Hypothalamus (tissue), 51 donors: ENCODE data around the gene MTUS2.
"Not testable (repeated sequence)": the region's sequence is repeated elsewhere in the genome, so short reads cannot be mapped to it uniquely, and the experiment has no call there.

Experiments
- DNase-seq, 51 donors: peaks; one replicate each; lab custom pipeline; 2025; lab: John Stamatoyannopoulos, UW

Gene MTUS2

DNA sequence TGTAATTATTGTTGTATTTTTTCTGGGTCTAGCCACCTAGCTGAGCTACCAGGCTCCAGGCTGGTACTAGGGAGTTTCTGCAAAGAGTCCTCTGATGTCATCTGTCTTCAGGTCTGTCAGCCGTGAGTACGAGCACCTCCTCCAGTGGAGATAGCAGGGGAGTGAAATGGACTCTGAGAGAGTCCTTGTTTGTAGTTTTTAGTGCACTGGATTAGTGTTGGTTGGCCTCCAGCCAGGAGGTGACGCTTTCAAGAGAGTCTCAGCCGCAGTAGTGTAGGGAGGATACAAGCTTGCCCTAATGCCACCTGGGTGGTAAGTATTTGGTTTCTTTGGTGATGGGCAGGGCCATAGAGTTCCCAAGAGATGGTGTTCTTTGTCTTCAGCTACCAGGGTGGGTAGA is 390.5 kb downstream of the MTUS2 start:
- DNase-seq: no peak

DNA sequence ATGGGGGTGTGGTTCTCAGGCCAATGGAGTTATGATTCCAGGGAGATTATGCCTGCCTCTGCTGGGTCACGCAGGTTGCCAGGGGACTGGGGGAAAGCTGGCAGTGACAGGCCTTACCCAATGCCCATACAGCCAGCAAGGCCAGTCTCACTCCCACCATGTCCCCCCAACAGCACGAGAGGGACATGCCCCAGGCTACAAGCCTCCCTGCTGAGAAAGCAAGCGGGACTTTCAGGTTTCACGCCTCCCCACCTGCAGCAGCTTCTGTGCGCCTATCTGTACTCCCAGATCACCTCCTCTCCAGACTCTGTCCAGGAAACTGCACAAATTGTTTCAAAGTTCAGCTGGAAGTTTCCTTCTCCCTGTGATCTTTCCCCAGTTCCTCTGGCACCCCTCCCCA is 391.0 kb downstream of the MTUS2 start:
- not testable (repeated sequence) for DNase-seq

DNA sequence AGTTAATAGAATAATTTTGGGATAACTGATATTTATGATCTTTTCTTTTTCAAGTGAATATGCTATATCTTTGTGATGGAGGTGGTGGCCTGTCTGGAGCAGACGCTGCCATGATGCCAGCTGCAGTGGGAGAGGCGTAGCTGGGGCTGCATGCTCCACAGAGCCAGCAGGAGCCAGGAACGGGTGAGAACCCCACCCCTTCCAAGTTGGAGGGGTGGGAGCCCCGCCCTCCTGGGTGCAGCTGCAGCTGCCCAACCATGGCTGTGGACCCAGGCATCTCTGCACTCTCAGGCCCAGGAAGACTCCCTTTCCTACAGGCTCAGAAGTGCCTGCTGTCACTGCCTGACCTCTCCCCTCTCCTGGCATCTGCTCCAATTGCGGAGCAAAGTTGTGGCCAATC is 402.3 kb downstream of the MTUS2 start:
- no peak for DNase-seq

DNA sequence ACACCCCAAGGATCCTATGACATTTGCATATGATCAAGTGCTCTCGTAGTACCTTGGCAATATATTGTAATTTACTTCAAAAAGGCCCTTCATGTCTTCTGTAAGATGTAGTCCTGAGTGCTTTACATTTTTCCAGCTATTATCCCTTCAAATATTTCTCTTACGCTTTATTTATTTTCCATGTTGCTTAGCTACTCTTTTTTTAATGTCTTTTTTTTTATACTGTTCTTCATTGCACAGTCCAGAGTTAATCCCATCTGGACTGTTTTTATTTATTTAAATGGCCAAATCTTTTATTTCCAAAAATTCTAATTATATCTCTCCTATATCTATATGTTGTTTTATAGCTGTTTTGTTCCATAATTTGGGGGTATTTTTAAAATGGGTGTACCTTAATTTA is 404.1 kb downstream of the MTUS2 start:
- DNase-seq: no peak

- DNase-seq: no peak
Measured at GRCh38 chr13:29227576-29227975, 407.4 kb downstream of the MTUS2 start.

GRCh38 chr13:29230299-29230845 is 410.2 kb downstream of the MTUS2 start:
- no peak for DNase-seq

DNA sequence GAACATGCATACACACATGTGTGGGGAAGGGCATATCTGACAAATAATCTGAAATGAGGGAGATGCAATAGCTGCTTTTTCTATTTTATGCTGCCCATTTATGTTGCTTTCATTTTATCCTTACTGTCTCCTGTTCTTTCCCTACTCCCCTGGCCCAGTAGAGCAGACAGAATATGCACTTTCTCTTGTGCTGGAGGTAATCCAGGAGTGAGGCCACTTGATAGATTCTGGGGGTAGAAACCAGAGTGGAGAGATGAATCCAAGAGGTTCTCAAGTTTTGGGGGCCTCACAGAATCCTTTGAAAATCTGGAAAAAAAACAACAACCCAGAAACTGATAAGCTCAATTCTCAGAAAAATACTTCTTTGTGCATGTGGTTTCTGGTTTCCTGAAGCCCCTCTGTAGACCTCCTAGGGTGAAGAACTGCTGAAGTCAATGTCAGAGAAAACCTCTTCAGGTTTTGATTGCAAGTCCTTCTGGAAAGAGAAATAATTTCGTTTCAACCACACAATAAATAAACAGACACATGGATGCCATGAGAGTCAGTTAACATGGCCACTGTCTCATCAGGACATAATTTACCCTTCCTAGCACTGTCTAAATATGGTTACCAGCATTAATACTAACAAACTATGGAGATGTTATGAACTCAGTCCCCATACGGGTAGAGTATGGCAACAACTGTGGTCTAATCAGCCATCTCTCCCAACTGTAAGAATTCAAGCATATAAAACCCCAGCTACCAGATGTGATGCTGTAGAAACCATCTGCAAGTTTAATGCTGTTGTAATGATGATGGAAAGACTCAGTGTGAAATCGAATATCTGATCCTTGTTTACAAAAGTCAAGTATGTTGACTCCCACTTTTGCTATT is 419.8 kb downstream of the MTUS2 start:
- DNase-seq: no peak

- DNase-seq: no peak
Measured at GRCh38 chr13:29254626-29255370, 434.7 kb downstream of the MTUS2 start.

GRCh38 chr13:29255567-29255966 is 435.4 kb downstream of the MTUS2 start:
- no peak for DNase-seq

GRCh38 chr13:29260684-29261083 is 440.5 kb downstream of the MTUS2 start:
- DNase-seq: no peak

- DNase-seq: no peak
Measured at GRCh38 chr13:29266261-29266660, 446.1 kb downstream of the MTUS2 start.

DNA sequence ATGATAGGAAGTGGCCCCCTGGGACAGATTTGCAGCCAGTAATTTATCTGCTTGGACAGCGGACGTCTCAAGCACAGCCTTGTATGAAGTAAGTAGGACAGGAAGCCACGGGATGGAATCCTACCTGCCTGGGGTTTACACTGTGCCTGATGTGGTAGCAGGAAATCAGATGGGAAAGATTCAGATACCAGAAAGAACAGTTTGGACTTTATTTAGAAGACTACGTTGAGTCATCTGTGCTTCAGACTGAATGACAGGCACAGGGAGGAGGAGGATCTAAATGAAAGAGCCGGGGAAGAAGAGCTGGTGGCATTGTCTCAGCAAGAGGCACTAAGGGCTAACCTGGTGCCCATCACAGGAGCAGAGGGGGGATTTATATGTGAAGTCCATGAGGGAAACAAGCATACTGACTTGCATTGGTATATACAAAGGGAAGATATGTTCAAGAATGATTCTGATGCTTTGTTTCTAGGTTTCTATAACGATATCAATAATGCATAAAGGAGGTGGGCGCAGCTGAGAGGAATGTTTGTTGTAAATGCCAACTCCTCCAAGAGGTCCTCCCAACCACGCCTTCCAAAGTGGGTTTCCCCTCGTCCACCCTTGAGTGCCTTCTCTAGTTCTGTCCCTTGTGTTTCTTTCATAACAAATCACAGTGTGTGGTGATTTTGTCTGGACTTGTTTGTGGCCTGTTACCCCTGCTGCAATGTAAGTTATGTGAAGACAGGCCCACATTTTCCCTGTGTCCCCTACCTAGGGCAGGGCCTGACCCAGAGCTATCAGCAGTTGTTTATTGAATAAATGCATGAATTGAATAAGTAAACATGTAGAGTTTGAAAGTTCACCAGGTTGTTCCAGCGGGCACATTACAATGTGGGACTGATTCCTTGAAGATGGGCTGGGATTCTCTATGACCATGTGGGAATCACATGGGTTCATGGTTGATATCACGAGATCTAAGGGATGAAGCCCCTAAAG is 446.9 kb downstream of the MTUS2 start:
- DNase-seq: no peak

GRCh38 chr13:29270271-29270985 is 450.3 kb downstream of the MTUS2 start:
- no peak for DNase-seq

GRCh38 chr13:29271606-29272005 is 451.5 kb downstream of the MTUS2 start:
- DNase-seq: no peak

DNA sequence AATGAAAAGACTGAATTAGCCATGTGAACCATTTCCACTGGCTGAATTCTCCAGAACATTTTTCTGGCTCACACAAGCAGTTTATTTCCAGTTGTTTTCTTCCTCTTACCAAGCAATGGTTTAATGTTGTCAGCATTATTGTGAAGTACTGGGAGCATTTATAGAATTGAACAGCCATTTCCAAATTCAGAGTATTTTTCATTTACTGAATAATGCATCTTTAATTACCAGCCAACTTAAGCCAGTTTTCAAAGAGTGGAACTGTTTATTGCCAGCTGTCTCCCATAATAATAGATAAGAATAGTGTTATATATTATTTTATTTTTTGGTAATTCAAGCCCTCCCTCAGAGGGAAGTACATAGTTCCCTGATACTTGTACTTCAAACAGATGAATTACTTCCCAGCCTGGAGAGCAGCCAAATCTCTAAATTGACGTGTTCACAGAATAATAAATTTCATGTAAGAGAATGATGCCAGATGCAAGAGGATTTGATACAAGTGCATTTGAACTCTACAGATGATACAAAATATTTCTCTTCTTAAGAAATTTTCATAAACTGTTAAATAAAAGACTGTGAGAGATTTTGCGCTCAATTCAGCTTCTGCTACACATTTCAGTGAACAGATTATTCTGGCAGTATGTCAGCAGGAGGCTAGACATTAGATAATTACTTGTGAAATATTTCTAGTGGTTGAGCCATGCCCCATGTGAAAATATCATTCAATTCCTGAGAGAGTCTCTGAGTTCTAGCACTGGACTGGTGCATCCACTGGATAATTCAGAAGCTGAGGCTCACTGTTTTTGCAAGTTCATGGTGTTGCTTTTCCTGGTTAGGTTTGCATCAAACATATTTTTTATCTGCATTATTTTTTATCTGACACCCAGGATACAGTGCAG is 459.5 kb downstream of the MTUS2 start:
- DNase-seq: no peak

DNA sequence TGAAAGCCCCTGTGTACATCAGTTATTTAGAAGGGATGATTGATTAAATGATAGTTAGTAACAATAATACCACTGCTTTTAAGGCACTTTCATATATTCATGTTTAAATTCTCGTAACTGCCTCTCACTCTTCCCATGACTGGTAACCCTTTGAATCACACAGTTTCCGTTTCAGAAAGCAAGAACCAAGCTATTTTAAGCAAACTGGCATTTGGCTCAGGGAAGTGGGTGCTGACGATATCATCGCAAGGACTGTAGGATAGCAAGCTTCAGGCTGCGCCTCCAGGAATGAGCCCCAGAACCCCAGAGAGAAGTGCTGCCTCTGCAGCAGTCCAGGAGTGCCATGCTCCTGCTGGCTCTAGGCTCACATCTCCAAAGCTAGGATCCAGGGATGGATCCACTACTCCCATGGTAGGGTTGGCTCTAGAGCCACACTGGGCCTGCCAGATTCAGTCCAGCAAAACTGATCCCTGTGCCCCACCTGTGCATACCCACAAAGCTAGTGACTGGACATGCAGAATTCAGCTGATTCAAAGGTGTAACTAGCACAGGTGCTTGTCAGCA is 461.9 kb downstream of the MTUS2 start:
- DNase-seq: peak in 1 of 51 donors; percentile 14

GRCh38 chr13:29284726-29285125 is 464.6 kb downstream of the MTUS2 start:
- no peak for DNase-seq

DNA sequence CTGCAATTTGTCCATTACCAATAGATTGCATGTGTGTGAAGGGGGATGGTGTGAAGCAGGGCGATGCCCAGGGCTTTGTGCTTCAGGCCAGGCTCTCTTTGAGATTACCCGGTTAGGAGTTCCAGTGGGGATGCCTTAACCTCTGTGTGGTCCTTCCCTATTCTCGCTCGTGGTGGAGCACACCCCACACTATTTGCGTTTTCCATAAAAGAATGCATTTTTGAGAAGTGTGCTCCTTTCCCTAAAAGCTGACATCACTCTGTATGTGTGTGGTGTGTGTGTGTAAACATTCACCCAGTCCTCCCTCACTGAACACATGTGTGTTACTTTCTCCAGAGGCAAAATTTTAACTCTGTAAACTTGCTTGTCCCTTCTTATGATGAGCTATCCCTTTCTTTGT is 467.1 kb downstream of the MTUS2 start:
- DNase-seq: no peak
